Stimulated activated CD4-positive, alpha-beta T cell treated with anti-CD3 and anti-CD28 coated beads, Interleukin-15, amount 100 ng/mL, for 48 hours (primary cell): ENCODE results near the gene IGF2BP3.
"Not testable (repeated sequence)": the region's sequence is repeated elsewhere in the genome, so short reads cannot be mapped to it uniquely, and the experiment has no call there.

ENCODE experiments used
- DNase-seq, 2 donors: peaks; one replicate each; pipeline ENCODE4 v3.0.0-alpha.2; 2020; ENCODE audit warnings: low read depth in 2 of 2

The IGF2BP3 gene

GRCh38 chr7:23470330-23471105 lies at the start of gene IGF2BP3:
TSS of gene IGF2BP3 (minus strand) at chr7:23470491. CDS start at chr7:23470110, 381 bp downstream.
- DNase-seq, result no peak

DNA sequence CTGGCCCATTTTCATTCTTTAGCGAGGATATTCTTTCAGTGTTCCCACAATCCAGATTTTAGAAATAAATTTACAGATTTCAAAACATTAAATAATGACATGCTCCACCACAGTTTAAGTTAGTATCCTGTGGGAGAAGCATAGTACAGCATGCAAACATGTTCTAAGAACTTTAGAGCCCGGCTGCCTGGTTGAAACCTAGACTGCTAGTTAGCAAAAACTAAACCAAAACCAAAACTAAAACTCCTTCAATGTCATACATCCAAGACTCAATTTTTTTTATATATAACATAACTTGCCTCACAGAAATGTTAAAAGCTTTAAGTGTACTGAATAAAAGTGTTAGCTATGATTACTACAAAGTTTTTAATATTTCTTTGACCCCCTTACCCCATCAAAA lies 44.5 kb upstream of the IGF2BP3 start:
- DNase-seq, result no peak

DNA sequence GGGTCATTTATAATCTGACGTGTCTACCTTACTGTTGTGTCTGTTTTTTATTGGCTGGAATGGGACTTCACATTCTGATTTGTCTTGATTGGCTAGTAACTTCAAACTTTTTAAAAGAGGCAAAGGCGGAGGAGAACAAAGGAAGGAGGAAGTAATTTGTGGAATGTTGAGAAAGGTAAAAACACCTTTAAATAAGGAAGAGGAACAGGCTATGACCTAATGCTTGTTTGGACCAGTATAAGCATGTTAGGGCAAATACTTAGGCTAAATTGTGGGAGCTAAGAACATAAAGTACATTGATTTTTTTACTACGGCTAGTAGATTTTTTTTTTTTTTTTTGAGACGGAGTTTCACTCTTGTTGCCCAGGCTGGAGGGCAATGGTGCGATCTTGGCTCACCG lies 43.5 kb upstream of the IGF2BP3 start:
- DNase-seq, result not testable (repeated sequence)

DNA sequence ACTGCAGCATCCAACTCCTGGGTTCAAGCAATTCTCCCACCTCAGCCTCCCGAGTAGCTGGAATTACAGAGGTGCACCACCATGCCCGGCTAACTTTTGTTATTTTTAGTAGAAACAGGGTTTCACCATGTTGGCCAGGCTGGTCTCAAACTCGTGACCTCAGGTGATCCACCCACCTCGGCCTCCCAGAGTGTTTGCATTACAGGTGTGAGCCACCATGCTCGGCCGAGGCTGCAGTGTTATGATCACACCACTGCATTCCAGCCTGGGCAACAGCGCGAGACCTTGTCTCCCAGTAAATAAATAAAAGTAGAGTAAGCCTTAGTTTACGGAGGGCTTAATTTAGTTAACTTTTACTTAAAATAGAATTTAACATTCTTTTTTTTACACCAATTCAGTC lies 23.7 kb upstream of the IGF2BP3 start:
- DNase-seq, result no peak

GRCh38 chr7:23491502-23491901 lies 21.2 kb upstream of the IGF2BP3 start:
- no peak for DNase-seq

DNA sequence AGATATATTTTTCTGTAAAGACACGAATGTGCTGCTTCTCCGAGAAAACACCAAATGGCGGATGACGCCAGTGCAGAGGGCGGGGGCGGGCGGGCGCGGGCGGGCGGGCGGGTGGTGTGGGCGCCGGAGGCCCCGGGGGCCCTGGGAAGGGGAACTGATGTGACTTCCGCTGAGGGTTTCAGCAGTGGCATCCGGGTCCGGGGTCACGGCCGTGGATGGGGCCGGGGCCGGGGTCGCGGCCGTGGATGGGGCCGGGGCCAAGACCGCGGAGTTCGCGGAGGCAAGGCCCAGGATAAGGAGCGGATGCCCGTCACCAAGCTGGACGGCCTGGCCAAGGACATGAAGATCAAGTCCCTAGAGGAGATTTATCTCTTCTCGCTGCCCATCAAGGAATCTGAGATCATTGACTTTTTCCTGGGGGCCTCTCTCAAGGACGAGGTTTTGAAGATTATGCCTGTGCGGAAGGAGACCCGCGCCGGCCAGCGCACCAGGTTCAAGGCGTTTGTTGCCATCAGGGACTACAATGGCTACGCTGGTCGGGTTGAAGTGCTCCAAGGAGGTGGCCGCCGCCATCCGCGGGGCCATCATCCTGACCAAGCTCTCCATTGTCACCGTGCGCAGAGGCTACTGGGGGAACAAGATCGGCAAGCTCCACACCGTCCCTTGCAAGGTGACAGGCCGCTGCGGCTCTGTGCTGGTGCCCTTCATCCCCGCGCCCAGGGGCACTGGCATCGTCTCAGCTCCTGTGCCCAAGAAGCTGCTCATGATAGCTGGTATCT lies 20.3 kb upstream of the IGF2BP3 start:
- no peak for DNase-seq

DNA sequence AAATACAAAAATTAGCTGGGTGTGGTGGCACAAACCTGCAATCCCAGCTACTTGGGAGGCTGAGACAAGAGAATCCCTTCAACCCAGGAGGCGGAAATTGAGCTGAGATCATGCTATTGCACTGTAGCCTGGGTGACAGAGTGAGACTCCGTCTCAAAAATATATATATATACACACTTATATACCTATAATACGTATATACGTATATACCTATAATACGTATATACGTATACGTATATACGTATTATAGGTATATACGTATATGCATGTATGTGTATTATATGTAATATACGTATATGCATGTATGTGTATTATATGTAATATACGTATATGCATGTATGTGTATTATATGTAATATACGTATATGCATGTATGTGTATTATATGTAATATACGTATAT lies 18.4 kb upstream of the IGF2BP3 start:
- DNase-seq, result not testable (repeated sequence)

GRCh38 chr7:23487670-23488069 lies 17.4 kb upstream of the IGF2BP3 start:
- no peak for DNase-seq

DNA sequence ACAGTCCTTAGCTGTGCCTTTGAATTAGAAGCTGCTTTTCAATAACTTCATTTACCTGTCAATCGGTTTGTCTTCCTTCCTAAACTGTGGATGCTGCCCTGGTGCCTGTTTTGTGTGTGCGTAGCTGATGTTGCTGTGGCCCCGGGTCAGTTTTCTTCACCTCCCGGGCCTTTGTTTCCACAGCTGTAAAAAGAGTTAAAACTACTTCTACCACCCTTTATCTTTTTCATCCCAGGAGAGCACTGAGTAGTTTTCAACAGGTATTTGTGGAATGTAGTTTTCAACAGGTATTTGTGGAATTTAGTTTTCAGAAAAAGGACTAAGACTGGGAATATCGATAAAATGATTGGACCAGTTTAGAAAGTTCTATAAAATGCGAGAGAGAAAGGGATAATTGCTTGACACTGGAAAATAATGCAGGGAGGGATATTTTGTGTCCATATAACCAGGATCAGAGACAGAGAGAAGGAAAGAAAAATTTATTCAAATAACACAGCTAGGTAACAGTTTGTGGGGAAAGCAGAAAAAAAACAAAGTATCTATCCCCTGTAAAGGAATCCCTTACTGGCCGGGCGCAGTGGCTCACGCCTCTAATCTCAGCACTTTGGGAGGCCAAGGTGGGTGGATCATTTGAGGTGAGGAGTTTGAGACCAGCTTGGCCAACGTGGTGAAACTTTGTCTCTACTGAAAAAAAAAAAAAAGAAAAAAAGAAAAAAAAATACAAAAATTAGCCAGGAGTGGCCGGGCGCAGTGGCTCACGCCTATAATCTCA lies 15.9 kb upstream of the IGF2BP3 start:
- no peak for DNase-seq

DNA sequence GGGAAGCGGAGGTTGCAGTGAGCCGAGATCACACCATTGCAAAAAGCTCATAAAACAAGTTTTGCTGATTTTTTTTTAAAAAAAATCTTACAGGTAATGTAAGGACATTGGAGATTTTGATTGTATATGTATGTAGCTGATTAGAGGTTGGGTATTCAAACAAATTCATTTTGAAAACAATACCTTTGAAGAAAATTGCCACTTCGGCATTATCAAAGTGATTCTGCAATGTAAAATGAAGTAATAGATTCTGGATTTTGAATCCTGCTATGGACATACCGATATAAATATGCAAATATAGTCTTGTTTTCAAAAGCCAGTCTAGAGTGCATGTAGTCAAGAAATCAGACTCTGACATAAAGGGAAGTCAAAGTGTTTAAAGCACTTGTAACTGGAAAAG lies 12.4 kb upstream of the IGF2BP3 start:
- DNase-seq, result no peak

- no peak for DNase-seq
Measured at GRCh38 chr7:23477962-23478866, 7.9 kb upstream of the IGF2BP3 start.

DNA sequence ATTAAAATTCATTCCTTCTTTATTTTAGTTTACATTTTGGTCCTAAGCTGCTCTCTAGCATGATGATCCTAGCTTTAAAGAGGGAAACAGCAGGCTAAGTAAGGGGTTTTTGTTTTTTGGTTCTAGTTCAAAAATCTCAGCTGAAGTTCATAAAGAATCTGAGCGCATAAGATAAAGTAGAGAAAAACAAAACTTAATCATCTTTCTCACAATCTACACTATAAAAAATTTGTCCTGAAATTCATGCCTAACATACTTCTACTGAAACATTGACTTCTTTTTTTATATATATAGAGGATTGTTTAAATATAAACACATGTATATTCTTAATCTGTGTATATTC lies 6.8 kb upstream of the IGF2BP3 start:
- DNase-seq, result no peak

- DNase-seq, result no peak
Measured at GRCh38 chr7:23476286-23477156, 6.2 kb upstream of the IGF2BP3 start.

- DNase-seq, result no peak
Measured at GRCh38 chr7:23475576-23475839, 5.2 kb upstream of the IGF2BP3 start.

GRCh38 chr7:23474829-23475575 lies 4.7 kb upstream of the IGF2BP3 start:
- no peak for DNase-seq

- peak; percentile 82 for DNase-seq
Measured at GRCh38 chr7:23474094-23474828, 4.0 kb upstream of the IGF2BP3 start.

DNA sequence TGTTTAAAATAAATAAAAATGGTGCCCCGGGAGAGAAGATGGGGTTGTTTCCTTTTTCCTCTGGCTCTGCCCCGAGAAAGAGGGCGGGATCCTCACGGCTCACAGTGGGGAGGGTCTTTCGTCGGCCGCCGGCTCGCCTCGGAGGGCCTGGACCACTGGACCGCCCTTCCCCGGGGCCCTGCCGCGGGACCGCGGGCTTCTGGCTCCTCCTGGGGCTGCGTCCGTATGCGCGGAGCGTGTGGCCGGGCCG lies 3.5 kb upstream of the IGF2BP3 start:
- DNase-seq, result no peak

- no peak for DNase-seq
Measured at GRCh38 chr7:23472956-23473843, 2.9 kb upstream of the IGF2BP3 start.

GRCh38 chr7:23472556-23472955 lies 2.3 kb upstream of the IGF2BP3 start:
- DNase-seq, result no peak
